NK-92 (cell line): ENCODE results near the gene UVRAG.
"Not testable (repeated sequence)": the region's sequence is repeated elsewhere in the genome, so short reads cannot be mapped to it uniquely, and the experiment has no call there.

Source experiments
- DNase-seq: peaks from one replicate; lab custom pipeline; 2025; ENCODE audit not compliant: unreplicated experiment; lab: John Stamatoyannopoulos, UW

UVRAG gene

GRCh38 chr11:75836417-75836816 lies 21.4 kb downstream of the UVRAG start:
- no peak for DNase-seq

GRCh38 chr11:75839851-75840250 lies 24.8 kb downstream of the UVRAG start:
- DNase-seq, result no peak

DNA sequence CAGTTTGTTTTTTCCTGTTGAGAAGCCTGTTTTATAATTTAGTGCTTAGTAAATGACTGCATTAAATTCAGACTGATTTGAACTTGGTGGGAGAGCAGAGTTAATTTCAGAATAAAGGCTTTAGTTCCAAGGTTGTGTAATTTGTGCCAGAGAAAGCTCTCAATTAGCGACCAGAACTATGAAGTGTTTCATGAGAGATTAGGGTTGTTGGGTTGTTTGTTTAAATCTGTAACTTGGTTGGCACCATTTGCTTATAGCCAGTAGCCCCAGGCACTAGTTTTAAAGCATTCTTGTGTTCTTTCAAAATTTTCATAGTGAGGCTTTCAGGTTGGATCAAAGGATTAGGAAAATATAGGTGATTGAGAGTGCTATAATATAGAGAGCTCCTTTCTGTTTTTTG lies 25.5 kb downstream of the UVRAG start:
- no peak for DNase-seq

DNA sequence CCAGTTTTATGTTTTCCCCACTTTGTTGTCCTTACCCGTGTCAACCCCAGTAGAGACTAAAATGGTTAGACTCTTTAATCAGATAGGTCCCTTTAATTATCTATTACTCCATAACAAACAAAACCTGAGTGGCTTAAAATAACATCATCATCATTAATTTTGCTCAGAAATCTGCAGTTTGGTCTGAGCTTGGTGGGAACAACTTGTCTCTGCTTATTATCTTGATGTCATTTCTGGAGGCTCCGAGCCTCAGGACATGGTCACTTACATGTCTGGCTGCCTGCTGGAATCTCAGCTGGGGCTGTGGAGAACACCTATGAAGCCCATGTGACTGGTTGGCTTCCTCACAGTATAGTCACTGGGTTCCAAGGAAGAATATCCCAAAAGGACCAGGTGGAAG lies 26.7 kb downstream of the UVRAG start:
- no peak for DNase-seq

- no peak for DNase-seq
These were observed 30.3 kb downstream of the UVRAG start for GRCh38 chr11:75845324-75845723.

DNA sequence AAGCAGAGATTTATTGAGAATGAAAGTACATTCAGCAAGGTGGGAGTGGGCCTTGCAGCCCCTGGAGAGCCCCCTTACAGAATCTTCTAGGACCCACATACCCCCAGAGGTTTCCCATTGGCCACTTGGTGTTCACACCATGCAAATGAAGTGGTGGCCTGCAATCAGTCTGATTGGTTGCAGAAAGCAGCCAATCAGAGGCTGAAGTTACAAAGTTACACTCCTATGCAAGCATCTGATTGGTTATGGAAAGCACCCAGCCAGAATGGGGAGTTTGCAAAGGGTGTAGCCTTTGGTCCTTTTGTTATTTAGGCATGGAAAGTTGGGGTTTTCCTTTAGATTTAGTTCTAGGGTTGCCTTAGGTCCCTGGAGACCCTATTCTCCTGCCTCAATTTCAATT lies 34.9 kb downstream of the UVRAG start:
- no peak for DNase-seq

GRCh38 chr11:75850787-75851186 lies 35.8 kb downstream of the UVRAG start:
- DNase-seq, result no peak

DNA sequence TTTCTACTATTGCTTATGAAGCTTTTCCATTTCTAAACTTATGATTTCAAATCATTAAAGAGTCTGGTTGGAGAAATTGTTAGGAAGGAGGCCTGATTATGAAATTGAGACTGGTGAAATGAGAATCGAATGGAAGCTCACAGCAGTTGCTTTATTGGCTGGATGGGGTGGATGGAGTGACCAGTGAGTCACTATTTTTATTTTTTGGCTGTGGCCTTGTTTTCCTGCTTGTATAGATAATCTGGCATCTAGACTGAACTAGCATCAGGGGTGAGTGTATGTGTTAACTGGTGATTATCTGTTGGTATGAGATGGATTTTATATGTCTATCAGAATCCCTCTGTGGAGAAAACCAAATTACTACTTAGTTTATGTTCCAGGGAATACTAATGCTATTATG lies 36.2 kb downstream of the UVRAG start:
- no peak for DNase-seq

- DNase-seq, result no peak
These were observed 37.5 kb downstream of the UVRAG start for GRCh38 chr11:75852406-75853017.

DNA sequence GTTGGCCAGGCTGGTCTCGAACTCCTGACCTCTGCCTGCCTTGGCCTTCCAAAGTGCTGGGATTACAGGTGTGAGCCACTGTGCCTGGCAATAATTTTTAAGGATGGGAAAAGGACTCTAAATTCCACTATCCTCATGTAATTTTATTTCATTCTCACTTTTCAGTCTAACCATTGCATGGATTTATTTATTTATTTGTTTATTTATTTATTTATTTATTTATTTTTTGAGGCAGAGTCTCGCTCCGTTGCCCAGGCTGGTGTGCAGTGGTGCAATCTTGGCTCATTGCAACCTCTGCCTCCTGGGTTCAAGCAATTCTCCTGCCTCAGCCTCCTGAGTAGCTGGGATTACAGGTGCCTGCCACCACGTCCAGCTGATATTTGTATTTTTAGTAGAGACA lies 38.6 kb downstream of the UVRAG start:
- not testable (repeated sequence) for DNase-seq

DNA sequence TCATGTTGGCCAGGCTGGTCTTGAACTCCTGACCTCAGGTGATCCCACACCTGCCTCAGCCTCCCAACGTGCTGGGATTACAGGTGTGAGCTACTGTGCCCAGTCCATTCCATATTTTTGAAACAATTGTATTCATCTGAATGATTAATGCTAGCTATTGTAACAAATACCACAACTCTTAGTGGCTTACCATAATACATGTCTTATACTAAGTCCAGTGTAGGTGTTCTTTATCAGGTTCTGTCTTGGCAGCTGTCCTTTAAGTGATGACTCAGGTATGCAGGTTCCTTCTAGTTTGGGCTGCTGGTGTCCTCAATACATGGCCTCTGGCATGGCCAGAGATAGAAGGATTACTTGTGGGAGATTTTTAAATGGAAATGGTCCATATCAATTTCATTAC lies 39.0 kb downstream of the UVRAG start:
- DNase-seq, result no peak

GRCh38 chr11:75855206-75855605 lies 40.2 kb downstream of the UVRAG start:
- no peak for DNase-seq

GRCh38 chr11:75856912-75857311 lies 41.9 kb downstream of the UVRAG start:
- no peak for DNase-seq

DNA sequence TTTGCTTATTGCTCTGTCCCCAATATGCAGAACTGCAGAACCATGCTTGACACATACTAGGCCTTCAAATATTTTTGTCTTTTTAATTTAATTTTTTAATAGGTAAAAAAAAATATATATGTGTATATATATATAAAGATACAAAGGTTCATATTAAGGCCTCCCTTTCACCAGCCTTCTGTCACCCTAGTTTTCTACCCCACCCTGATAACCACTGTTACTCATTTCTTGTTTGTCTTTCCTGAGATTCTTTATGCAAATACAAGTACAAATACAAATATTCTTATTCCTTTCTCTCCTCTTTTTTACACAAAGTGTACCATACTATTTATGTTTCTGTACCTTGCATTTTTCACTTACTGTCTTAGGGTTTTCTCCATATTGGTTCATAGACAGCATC lies 43.0 kb downstream of the UVRAG start:
- DNase-seq, result no peak

DNA sequence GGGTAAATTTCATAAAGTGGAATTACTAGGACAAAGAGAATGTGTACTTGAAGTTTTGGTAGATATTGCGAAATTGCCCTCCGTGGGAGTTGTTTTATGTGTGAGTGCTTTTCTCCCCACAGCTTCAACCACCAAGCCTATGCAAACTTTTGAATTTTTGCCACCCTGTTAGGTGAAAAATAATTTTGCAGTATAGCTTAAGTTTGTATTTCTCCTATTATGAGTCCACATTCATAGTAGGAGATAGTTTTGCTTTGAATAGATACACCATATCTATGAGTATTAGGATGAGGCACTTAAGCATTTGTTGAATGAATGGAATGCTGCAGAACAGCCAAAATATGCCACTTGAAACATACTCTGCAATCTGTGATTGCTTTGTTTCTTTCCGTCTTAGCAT lies 43.6 kb downstream of the UVRAG start:
- no peak for DNase-seq

- no peak for DNase-seq
These were observed 44.6 kb downstream of the UVRAG start for GRCh38 chr11:75859614-75860013.

DNA sequence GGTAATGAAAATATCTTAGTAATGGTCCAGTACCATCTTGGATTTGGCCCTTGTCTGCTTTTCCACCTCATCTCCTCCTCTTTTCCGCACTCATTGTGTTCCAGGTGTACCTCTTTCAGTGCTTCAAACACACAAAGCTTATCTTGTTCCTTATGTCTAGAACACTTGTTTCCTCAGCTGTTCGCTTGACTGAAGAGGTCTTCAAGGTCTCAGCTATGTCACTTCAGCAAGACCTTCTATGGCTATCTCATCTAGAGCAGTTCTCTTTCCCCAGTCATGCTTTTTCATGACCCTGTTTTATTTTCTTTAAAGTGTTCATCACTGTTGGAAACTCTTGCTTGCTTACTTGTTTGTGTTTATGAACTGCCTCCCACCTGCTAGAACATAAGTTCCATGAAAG lies 47.4 kb downstream of the UVRAG start:
- no peak for DNase-seq

DNA sequence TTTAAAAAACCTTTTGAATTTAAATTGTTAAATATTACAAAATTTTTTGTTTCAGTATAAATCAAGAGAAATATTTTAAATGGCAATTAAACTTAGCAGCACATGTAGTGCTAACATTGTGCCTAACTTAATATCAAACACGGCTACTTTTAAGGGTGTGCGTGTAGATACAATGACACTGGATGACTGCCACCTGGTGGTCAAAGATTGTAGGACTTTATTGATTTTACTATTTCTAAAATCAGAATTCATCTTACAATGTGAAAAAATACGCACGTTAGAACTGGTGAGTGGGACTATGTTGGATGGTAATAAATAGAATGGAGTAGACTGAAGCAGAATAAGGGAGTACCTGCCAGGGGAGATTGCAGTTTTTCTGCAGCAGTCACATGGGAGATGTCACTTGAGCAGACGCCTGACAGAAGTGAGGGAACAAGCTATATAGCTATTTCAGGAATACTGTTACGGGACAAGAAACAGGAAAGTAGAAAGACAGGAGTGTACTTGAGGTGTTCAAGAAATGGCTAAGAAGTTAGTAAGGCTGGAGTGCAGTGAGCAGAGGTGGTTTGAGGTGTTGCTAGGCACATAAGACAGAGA lies 52.9 kb downstream of the UVRAG start:
- DNase-seq, result no peak

GRCh38 chr11:75868990-75869389 lies 54.0 kb downstream of the UVRAG start:
- no peak for DNase-seq

DNA sequence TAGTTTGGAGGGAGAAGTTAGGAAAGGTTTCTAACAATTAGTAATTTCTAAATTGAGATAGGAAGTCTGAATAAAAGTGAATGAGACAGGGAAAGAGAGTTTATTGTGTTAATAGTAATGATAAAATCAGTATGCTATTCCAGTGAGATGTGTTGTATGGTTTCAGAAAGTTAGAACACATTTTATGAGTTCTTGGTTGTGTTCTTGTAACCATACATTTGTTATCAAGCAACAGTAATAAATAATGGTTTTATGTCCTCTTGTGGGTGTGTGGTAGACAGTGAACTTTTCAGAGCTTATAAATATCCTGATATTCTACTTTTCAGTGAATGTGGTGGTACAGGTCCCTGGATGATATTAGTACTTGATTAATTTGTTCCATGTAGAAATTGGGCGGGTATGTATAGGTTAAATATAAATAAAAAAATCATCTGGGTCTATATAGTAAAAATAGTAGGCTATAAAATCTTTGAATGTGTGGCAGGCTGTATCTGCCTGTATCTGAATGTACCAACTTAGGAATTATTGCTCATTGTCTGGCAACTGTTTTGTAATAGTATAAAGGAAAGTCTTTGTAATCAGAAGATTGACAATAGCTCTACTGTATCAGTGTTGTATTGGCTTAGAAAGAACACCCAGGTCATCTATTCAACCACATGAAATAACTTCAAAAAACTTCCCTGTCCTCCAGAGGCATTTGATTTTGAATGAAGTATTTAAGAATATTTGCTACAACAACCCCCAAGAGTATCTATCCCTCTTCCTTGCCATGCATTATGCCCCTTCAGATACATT lies 54.8 kb downstream of the UVRAG start:
- DNase-seq, result no peak

- no peak for DNase-seq
These were observed 57.9 kb downstream of the UVRAG start for GRCh38 chr11:75872887-75873416.
